AG09309 (cell line): ENCODE results near the gene KLHL6.

Source experiments
- DNase-seq: peaks from one replicate; pipeline ENCODE4 v3.0.0-alpha.2; 2010; ENCODE audit warnings: low read depth
- H3K4me3 ChIP-seq: 2 replicates; pipeline ENCODE4 v1.5.1; 2011; ENCODE audit warnings: mild to moderate bottlenecking, low read depth, low read length, moderate library complexity; ENCODE audit not compliant: control insufficient read depth
- TF ChIP-seq, protein P1 (sequence below): IDR thresholded peaks from 2 replicates; pipeline ENCODE4 v1.5.1; 2011; ENCODE audit warnings: mild to moderate bottlenecking, low read depth, low read length, inconsistent platforms; ENCODE audit not compliant: insufficient read depth, control insufficient read depth; ENCODE audit errors: missing control alignments

KLHL6 gene

DNA sequence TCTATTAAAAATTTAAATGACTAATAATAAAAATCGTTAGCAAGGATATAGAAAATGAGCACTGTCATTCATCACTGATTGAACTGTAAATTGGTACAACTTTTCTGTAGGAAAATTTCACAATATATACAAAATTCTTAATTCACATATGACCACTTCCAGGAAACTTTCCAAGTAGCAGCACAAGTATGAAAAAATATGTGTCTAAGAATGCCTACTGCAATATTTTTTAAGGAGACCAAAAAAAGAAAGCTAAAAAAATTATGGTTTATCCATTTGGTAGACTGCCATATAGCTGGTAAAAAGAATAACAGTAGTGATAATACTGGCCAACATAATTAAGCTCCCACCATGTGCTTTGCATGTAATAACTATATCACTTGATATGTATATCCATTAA, 59.2 kb downstream of the KLHL6 start:
- TF ChIP-seq, protein P1, sequence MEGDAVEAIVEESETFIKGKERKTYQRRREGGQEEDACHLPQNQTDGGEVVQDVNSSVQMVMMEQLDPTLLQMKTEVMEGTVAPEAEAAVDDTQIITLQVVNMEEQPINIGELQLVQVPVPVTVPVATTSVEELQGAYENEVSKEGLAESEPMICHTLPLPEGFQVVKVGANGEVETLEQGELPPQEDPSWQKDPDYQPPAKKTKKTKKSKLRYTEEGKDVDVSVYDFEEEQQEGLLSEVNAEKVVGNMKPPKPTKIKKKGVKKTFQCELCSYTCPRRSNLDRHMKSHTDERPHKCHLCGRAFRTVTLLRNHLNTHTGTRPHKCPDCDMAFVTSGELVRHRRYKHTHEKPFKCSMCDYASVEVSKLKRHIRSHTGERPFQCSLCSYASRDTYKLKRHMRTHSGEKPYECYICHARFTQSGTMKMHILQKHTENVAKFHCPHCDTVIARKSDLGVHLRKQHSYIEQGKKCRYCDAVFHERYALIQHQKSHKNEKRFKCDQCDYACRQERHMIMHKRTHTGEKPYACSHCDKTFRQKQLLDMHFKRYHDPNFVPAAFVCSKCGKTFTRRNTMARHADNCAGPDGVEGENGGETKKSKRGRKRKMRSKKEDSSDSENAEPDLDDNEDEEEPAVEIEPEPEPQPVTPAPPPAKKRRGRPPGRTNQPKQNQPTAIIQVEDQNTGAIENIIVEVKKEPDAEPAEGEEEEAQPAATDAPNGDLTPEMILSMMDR, result no peak
- no peak for DNase-seq
- no peak overlapping the region for H3K4me3 ChIP-seq

DNA sequence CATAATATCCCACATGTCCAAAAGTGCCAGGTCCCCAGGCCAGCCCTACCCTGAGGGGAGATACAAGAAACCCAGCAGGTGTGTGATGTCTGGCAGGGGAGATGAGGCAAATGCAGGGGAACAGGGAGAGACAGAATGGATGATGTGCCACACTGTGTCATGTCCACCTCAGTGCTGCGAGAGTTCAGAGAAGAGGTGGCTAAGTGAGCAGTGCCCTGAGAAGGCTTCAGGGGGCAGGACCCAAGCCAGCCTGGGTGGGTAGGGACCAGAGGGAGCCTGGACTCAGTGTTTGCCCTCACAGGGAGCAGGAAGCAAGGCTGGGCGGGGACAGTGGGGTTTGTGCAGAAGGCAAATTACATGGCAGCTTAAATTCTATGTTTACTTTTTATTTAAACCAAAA, 61.2 kb downstream of the KLHL6 start:
- TF ChIP-seq, protein P1, result no peak
- no peak overlapping the region for H3K4me3 ChIP-seq
- no peak for DNase-seq

DNA sequence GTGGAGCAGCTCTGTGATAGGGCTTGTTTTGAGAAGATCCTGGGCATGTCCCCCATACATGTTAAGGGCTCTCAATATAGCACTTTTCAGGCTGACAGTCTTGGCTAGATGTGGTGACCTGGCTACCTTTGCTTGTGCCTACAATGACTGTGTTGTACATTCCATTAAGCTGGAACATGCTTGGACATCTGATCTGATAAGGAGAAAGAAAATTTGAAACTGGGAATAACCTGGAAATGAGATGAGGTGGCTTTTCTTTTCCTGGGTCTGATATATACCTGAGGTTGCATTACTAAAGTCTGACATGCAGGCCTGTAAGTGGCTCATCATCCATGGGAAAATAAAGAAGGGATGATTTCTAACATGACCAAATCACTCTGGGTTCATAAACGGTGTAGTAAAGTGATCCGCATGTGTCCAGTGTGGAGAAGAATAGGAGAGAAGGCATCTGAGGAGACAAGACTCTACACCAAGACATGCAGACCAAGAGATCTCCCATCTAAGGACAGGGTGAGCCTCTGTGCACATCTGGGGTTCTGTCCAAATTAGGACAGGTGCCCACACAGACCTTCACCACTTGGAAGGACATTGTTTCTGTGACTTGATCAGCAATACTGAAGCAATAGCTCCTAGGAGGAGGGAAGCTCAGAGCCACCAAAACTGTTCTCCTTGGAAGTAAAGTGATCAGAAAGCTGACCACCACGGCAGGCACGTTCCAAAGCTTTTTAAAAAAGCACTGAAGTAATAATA, 62.0 kb downstream of the KLHL6 start:
- H3K4me3 ChIP-seq, result no peak overlapping the region
- DNase-seq, result no peak
- TF ChIP-seq, protein P1, result no peak

DNA sequence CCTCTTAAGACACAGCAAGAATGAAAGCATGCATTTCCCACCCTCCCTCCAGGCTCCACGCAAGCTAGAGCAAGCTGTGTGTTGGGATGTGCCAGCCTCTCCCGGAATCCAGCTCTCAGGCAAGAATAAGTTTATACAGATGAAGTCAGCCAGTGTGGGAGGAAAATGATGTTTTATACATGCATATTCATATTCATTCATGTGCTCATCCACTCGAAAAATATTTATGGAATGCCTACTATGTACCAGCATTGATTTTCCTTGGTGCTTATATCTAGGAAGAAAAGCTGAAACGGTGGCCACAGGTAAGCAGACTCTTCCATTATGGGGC, 62.7 kb downstream of the KLHL6 start:
- no peak overlapping the region for H3K4me3 ChIP-seq
- TF ChIP-seq, protein P1, result no peak
- DNase-seq, result no peak

DNA sequence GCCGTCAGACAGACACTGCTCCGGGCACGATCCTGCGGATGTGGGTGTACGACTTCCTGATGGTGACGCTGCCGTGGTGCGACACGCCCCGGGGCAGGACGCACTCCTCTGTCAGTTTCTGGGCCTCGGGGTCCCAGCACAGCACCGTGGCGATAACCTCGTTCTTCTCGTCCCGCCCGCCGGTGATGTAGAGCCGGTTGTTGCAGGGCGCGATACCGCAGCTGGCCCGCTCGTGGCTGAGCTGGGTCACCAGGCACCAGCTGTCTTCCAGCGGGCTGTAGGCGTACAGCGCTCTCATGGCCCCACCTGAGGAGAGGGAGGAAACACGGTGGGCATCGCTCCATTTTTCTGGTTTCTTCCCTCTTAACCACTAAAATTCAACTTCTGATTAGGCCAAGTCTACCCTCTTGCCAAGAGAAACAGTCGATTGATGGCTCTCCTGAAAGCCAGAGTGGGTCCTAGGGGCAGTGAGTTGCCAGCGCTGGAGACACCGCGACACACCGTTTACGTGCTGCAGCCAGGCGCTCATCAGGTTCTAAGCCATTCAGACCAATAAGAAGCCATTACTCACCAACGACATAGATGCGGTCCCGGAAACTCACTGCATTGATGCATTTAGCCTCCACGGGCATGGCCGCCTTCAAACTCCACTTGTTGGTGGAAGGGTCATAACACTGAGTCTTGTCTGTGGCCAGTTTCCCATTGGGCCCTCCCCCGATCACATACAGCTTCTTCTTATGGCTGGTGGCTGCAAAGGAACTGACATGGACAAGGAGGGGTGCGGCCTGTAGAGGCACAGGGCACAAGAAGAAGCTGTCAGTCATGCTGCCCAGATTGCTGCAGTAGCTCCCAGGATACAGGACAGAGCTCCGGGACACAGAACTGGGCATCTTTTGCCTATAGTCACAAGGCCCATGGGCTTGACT, 63.3 kb downstream of the KLHL6 start:
- TF ChIP-seq, protein P1, result no peak
- H3K4me3 ChIP-seq, result no peak overlapping the region
- no peak for DNase-seq

DNA sequence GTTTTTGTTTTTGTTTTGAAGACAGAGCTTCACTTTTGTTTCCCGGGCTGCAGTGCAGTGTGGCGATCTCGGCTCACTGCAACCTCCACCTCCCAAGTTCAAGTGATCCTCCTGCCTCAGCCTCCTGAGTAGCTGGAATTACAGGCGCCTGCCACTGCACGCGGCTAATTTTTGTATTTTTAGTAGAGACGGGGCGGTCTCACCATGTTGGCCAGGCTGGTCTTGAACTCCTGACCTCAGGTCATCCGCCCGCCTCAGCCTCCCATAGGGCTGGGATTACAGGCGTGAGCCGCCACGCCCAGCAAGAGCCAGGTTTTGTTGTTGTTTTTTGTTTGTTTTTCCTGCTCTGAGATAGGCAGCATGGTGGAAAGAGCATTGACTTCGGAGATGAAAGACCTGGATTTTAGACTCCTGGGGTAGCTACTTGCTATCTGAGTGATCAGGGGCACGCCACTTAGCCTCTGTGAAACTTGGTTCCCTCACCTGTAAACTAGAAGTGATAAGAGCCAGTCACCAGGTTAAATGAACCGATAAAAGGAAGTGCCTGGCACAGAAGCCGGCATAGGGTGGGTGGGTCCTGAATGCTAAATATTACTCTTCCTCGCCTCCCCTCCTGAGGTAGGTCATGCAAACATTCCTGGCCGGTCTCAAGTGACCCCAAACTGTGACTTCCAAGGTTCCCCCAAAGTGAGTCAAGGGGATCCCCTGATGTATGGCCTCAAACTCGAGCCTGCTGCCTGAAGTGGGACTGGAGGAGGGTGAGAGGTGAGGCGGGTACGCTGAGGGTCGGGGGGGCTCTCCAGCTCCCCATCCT, 64.2 kb downstream of the KLHL6 start:
- H3K4me3 ChIP-seq, result no peak overlapping the region
- no peak for DNase-seq
- TF ChIP-seq, protein P1, result no peak
